A549 (cell line): ENCODE measurements around the gene SYK. TPM values are rescaled to one million over a fixed set of nuclear protein-coding genes. Genes with fewer than 3 reads are reported as not detected.

Experiments
- ATAC-seq, 2 experiments: fragments of 200-7000 bp in 1 of 2; fragments of >200 bp in 1 of 2; cut with Nextera tagmentation in 1 of 2; cut with Tn5 transposase in 1 of 2; 3 replicates each; pipeline versions ENCODE4 v1.8.0 to v1.9.1; 2018 to 2020; ENCODE audit warnings: mild to moderate bottlenecking in 1 of 2, moderate library complexity in 1 of 2
- CTCF ChIA-PET: fragments of 300-600 bp; sonication (Branson Sonifier 250); formaldehyde crosslinking; extraction: SDS; loops from one replicate; lab custom pipeline; 2021; ENCODE audit warnings: antibody characterized with exemption, inconsistent platforms; lab: Yijun Ruan, JAX
- POLR2A ChIA-PET: fragments of 350-600 bp; formaldehyde crosslinking; extraction: SDS; loops from one replicate; lab custom pipeline; 2021; ENCODE audit warnings: antibody characterized with exemption, inconsistent platforms; lab: Yijun Ruan, JAX
- DNase-seq, 2 experiments: peaks; one replicate each; pipeline versions ENCODE4 v3.0.0 to v3.0.0-alpha.2; 2011 to 2016; ENCODE audit warnings: low read depth in 1 of 2, low spot score in 1 of 2
- FAIRE-seq: peaks from 2 replicates; lab custom pipeline; 2011; peaks lifted over from hg19 to GRCh38; lab: Jason Lieb, UNC
- H3K27ac ChIP-seq, 2 experiments: fragments of >200 bp; sonication (Bioruptor Twin); formaldehyde crosslinking; 3 replicates each; pipeline ENCODE4 v1.5.1; 2016 to 2017
- H3K4me1 ChIP-seq: fragments of >200 bp; sonication (Bioruptor Twin); formaldehyde crosslinking; 3 replicates; pipeline ENCODE4 v1.6.1; 2016
- H3K4me2 ChIP-seq: fragments of >200 bp; sonication (Bioruptor Twin); formaldehyde crosslinking; 3 replicates; pipeline ENCODE4 v1.6.1; 2016
- H3K4me3 ChIP-seq: fragments of >200 bp; sonication (Bioruptor Twin); formaldehyde crosslinking; 3 replicates; pipeline ENCODE4 v1.5.1; 2016
- H3K9me3 ChIP-seq: fragments of >200 bp; sonication (Bioruptor Twin); formaldehyde crosslinking; 3 replicates; pipeline ENCODE4 v1.6.1; 2016
- BHLHE40 ChIP-seq: IDR thresholded peaks from 2 replicates; pipeline ENCODE4 v1.6.1; 2012; ENCODE audit warnings: low read depth, low read length, inconsistent platforms
- CBX2 ChIP-seq: fragments of 200-600 bp; sonication (generic); IDR thresholded peaks from 2 replicates; pipeline ENCODE4 v1.6.1; 2016; ENCODE audit warnings: low read depth, mild to moderate bottlenecking, borderline replicate concordance
- CBX8 ChIP-seq: fragments of 200-600 bp; sonication (generic); IDR thresholded peaks from 2 replicates; pipeline ENCODE4 v1.6.1; 2016
- CHD2 ChIP-seq: fragments of 150-350 bp; IDR thresholded peaks from 2 replicates; pipeline ENCODE4 v1.6.1; 2014; ENCODE audit warnings: low read length; ENCODE audit not compliant: partially characterized antibody
- CHD4 ChIP-seq: fragments of 200-600 bp; sonication (generic); IDR thresholded peaks from 2 replicates; pipeline ENCODE4 v1.6.1; 2016; ENCODE audit warnings: antibody characterized with exemption, mild to moderate bottlenecking, borderline replicate concordance
- CTCF ChIP-seq: fragments of >200 bp; sonication (Bioruptor Twin); formaldehyde crosslinking; IDR thresholded peaks from 3 replicates; pipeline ENCODE4 v1.5.1; 2016
- EP300 ChIP-seq, 2 experiments: fragments of >200 bp; sonication (Bioruptor Twin); formaldehyde crosslinking; IDR thresholded peaks; 2 replicates in 1 of 2; 3 replicates in 1 of 2; pipeline ENCODE4 v1.6.1; 2016 to 2017
- ESRRA ChIP-seq: fragments of 150-350 bp; IDR thresholded peaks from 2 replicates; pipeline ENCODE4 v1.6.1; 2014; ENCODE audit warnings: mild to moderate bottlenecking, low read length, borderline replicate concordance
- HEYL ChIP-seq: fragments of 250-450 bp; sonication (Bioruptor Pico); IDR thresholded peaks from 2 replicates; pipeline ENCODE4 v1.8.0; 2021; ENCODE audit warnings: mild to moderate bottlenecking, moderate library complexity
- HOXB5 ChIP-seq: fragments of 250-450 bp; sonication (Bioruptor Pico); IDR thresholded peaks from 2 replicates; pipeline ENCODE4 v1.5.0; 2020; ENCODE audit warnings: mild to moderate bottlenecking, moderate library complexity
- JUN ChIP-seq, 2 experiments: fragments of >200 bp; sonication (Bioruptor Twin); formaldehyde crosslinking; IDR thresholded peaks; 2 replicates in 1 of 2; 3 replicates in 1 of 2; pipeline ENCODE4 v1.6.1; 2016 to 2017
- JUNB ChIP-seq: fragments of >200 bp; sonication (Bioruptor Twin); formaldehyde crosslinking; IDR thresholded peaks from 2 replicates; pipeline ENCODE4 v1.6.1; 2016
- MAZ ChIP-seq: fragments of 150-350 bp; IDR thresholded peaks from 2 replicates; pipeline ENCODE4 v1.6.1; 2014; ENCODE audit warnings: antibody characterized with exemption, low read depth, low read length, borderline replicate concordance
- NFE2L2 ChIP-seq: fragments of 150-350 bp; conservative IDR thresholded peaks from 2 replicates; pipeline ENCODE4 v1.6.1; 2014; ENCODE audit warnings: low read length
- RAD21 ChIP-seq, 2 experiments: fragments of >200 bp in 1 of 2; sonication (Bioruptor Twin) in 1 of 2; formaldehyde crosslinking in 1 of 2; IDR thresholded peaks in 1 of 2; conservative IDR thresholded peaks in 1 of 2; 2 replicates in 1 of 2; 3 replicates in 1 of 2; pipeline ENCODE4 v1.6.1; 2012 to 2018; ENCODE audit warnings: inconsistent platforms in 1 of 2
- SMC3 ChIP-seq: fragments of >200 bp; sonication (Bioruptor Twin); formaldehyde crosslinking; IDR thresholded peaks from 3 replicates; pipeline ENCODE4 v1.6.1; 2018; ENCODE audit warnings: inconsistent platforms
- SREBF2 ChIP-seq: fragments of 450-650 bp; IDR thresholded peaks from 2 replicates; pipeline ENCODE4 v1.6.1; 2014; ENCODE audit warnings: mild to moderate bottlenecking, moderate library complexity
- TFCP2L1 ChIP-seq: fragments of 250-450 bp; sonication (Bioruptor Pico); IDR thresholded peaks from 2 replicates; pipeline ENCODE4 v1.5.0; 2021; ENCODE audit warnings: mild to moderate bottlenecking
- ZFP36 ChIP-seq: fragments of 450-650 bp; IDR thresholded peaks from 2 replicates; pipeline ENCODE4 v1.6.1; 2014; ENCODE audit warnings: borderline replicate concordance; ENCODE audit not compliant: partially characterized antibody
- ZSCAN20 ChIP-seq: fragments of 250-450 bp; sonication (Bioruptor Pico); IDR thresholded peaks from 2 replicates; pipeline ENCODE4 v1.8.0; 2022; ENCODE audit warnings: mild to moderate bottlenecking, moderate library complexity
- WGBS: methylation state at CpG from one replicate; pipeline ENCODE4 v1.1.6; 2017; ENCODE audit errors: missing lambda C conversion rate; 5-methylcytosine and 5-hydroxymethylcytosine counted together
- polyA plus RNA-seq, 4 experiments: library from polyadenylated mRNA; depleted of rRNA in 3 of 4; stranded (reverse); fragments of >200 nt; fragmentation: RNase III in 1 of 4; extraction: RNeasy Plus Mini Kit Qiagen cat#74134 plus additional on column Dnase treatment in 1 of 4; gene quantifications; 2 replicates in 3 of 4; 3 replicates in 1 of 4; pipeline ENCODE4 v1.2.3, GENCODE V29; 2011 to 2017
- TF ChIP-seq, protein P1 (sequence below): IDR thresholded peaks from 2 replicates; pipeline ENCODE4 v1.6.1; 2012; ENCODE audit warnings: low read depth, borderline replicate concordance
- TF ChIP-seq, protein P2 (sequence below): fragments of >200 bp; sonication (Bioruptor Twin); formaldehyde crosslinking; IDR thresholded peaks from 2 replicates; pipeline ENCODE4 v1.6.1; 2016
- TF ChIP-seq, protein P3 (sequence below): IDR thresholded peaks from 2 replicates; pipeline ENCODE4 v1.6.1; 2012
- TF ChIP-seq, protein P4 (sequence below): fragments of 200-600 bp; sonication (generic); IDR thresholded peaks from 2 replicates; pipeline ENCODE4 v1.6.1; 2016; ENCODE audit warnings: antibody characterized with exemption, mild to moderate bottlenecking, moderate library complexity

The SYK gene
- polyA plus RNA-seq, 2 of the 4 experiments (the other 2 are of a cell fraction): 0.01 to 0.03 TPM

- TF ChIP-seq JUNB (no peak), CHD4 (no peak)
Measured at GRCh38 chr9:90905822-90906221, 104.2 kb downstream of the SYK start (continued).

DNA sequence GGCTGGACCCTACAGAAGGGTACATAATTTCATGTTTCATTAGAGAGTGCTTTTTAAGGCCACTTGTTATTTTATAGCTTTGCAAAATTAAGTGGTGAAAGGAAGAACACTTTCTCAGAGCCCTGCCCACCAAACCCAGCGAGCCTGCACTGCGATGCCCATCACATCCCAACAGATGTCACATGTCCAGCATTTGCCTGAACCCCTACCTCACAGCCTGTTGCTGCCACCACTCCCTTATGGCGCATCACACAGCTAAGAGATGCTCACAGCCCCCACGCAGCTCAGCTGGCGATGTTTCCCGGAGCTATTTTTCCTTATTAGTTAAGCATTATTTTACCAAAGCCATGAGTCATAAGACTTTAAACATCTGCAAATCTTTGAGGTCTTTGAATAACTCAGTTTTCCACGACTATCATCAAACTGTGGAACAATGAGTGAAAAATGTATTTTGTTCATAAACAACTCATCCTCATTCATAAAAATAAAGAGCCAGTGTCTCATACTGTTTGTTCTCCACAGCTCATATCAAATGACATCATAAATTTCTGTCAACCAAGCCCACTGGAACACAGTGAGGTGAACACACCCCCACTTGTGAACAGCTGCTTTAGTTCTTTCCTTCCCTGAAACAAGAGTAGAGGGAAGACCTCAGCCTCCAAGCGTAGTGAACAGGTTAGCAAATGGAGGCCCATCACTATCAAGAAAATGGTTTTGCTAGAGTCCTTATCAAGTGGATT is 104.9 kb downstream of the SYK start:
- WGBS: 55% methylated on average over 8 of the region's 8 CpGs
- no peak overlapping the region for H3K27ac ChIP-seq
- no peak overlapping the region for H3K4me3 ChIP-seq
- no peaks in the 10 kb centered on the region for H3K9me3 ChIP-seq
- FAIRE-seq (no peak), DNase-seq (no peak), ATAC-seq (no peak)
- TF ChIP-seq NFE2L2 (no peak), SREBF2 (no peak), RAD21 (conservative IDR thresholded peaks at IDR 0.05 in 1 of 2, IDR thresholded peaks at IDR 0.05 in 1 of 2) (no peak), CTCF (no peak), CBX8 (no peak), ZSCAN20 (no peak), HOXB5 (CRISPR knock-in tag) (no peak), CBX2 (no peak)
- TF ChIP-seq, protein P1, sequence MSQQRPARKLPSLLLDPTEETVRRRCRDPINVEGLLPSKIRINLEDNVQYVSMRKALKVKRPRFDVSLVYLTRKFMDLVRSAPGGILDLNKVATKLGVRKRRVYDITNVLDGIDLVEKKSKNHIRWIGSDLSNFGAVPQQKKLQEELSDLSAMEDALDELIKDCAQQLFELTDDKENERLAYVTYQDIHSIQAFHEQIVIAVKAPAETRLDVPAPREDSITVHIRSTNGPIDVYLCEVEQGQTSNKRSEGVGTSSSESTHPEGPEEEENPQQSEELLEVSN: no peak
- ChIA-PET CTCF (interaction anchor here (1.0 to 3.6 kb wide), 4 partner anchors 9 to 120 kb away, joined by 3 to 27 read pairs (median 4); no protein-coding TSS in a partner anchor), POLR2A (no interaction called here)
- no peaks in the 10 kb centered on the region for H3K4me1 ChIP-seq
- H3K4me2 ChIP-seq: no peak overlapping the region

GRCh38 chr9:90907056-90907445 is 105.4 kb downstream of the SYK start:
- H3K4me3 ChIP-seq: no peak overlapping the region
- no peaks in the 10 kb centered on the region for H3K9me3 ChIP-seq
- H3K27ac ChIP-seq: no peak overlapping the region
- FAIRE-seq (no peak), DNase-seq (no peak), ATAC-seq (no peak)
- H3K4me2 ChIP-seq: no peak overlapping the region
- TF ChIP-seq CHD2 (no peak), TFCP2L1 (CRISPR knock-in tag) (no peak), BHLHE40 (no peak), HEYL (CRISPR knock-in tag) (no peak), MAZ (no peak), CBX8 (no peak), JUN (IDR thresholded peaks at IDR 0.05) (no peak), ZFP36 (no peak), EP300 (IDR thresholded peaks at IDR 0.05) (no peak), ESRRA (no peak), CHD4 (no peak), SMC3 (no peak)
- TF ChIP-seq, protein P2, sequence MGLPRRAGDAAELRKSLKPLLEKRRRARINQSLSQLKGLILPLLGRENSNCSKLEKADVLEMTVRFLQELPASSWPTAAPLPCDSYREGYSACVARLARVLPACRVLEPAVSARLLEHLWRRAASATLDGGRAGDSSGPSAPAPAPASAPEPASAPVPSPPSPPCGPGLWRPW: no peak
- TF ChIP-seq, protein P3, sequence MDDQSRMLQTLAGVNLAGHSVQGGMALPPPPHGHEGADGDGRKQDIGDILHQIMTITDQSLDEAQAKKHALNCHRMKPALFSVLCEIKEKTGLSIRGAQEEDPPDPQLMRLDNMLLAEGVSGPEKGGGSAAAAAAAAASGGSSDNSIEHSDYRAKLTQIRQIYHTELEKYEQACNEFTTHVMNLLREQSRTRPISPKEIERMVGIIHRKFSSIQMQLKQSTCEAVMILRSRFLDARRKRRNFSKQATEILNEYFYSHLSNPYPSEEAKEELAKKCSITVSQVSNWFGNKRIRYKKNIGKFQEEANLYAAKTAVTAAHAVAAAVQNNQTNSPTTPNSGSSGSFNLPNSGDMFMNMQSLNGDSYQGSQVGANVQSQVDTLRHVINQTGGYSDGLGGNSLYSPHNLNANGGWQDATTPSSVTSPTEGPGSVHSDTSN: no peak
- TF ChIP-seq, protein P4, sequence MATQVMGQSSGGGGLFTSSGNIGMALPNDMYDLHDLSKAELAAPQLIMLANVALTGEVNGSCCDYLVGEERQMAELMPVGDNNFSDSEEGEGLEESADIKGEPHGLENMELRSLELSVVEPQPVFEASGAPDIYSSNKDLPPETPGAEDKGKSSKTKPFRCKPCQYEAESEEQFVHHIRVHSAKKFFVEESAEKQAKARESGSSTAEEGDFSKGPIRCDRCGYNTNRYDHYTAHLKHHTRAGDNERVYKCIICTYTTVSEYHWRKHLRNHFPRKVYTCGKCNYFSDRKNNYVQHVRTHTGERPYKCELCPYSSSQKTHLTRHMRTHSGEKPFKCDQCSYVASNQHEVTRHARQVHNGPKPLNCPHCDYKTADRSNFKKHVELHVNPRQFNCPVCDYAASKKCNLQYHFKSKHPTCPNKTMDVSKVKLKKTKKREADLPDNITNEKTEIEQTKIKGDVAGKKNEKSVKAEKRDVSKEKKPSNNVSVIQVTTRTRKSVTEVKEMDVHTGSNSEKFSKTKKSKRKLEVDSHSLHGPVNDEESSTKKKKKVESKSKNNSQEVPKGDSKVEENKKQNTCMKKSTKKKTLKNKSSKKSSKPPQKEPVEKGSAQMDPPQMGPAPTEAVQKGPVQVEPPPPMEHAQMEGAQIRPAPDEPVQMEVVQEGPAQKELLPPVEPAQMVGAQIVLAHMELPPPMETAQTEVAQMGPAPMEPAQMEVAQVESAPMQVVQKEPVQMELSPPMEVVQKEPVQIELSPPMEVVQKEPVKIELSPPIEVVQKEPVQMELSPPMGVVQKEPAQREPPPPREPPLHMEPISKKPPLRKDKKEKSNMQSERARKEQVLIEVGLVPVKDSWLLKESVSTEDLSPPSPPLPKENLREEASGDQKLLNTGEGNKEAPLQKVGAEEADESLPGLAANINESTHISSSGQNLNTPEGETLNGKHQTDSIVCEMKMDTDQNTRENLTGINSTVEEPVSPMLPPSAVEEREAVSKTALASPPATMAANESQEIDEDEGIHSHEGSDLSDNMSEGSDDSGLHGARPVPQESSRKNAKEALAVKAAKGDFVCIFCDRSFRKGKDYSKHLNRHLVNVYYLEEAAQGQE: no peak
- ChIA-PET CTCF (interaction anchor here (0.6 to 3.6 kb wide), 5 partner anchors 9 to 778 kb away, joined by 3 to 27 read pairs (median 4); no protein-coding TSS in a partner anchor), POLR2A (no interaction called here)
- H3K4me1 ChIP-seq: no peaks in the 10 kb centered on the region
- WGBS: 48% methylated on average over 10 of the region's 10 CpGs
